Body of pancreas (tissue), 4 donors: ENCODE measurements around the gene CAMK2N2.

Experiments
- CTCF ChIP-seq, 7 experiments: fragments of 450-650 bp in 4 of 7; fragments of 200-600 bp in 3 of 7; sonication (generic) in 3 of 7; IDR thresholded peaks; one replicate each; pipeline ENCODE4 v1.5.1; 2016 to 2019; ENCODE audit warnings: antibody characterized with exemption in 7 of 7
- POLR2A ChIP-seq, 3 donors: fragments of 450-650 bp; IDR thresholded peaks; one replicate each; pipeline ENCODE4 v1.6.1; 2016; ENCODE audit warnings: antibody characterized with exemption in 3 of 3, mild to moderate bottlenecking in 2 of 3

GRCh38 chr3:184229394-184230080, 31.8 kb downstream of the CAMK2N2 start, which contains the start of gene VWA5B2:
- TF ChIP-seq POLR2A (IDR thresholded peaks at IDR 0.05) (peak in 2 of 3 donors; percentile 33 to 56), CTCF (IDR thresholded peaks at IDR 0.05) (peak in 6 of 7 experiments; percentile 15 to 65 (median 34))
